Stimulated activated CD4-positive, alpha-beta T cell treated with anti-CD3 and anti-CD28 coated beads, Interleukin-2, amount 100 ng/mL, for 24 hours (primary cell): ENCODE results near the gene PSTPIP1.
A peak's percentile ranks its signal among the peaks of the same experiment; 100 is the strongest.

Experiments used
- DNase-seq, 2 donors: peaks; one replicate each; pipeline ENCODE4 v3.0.0-alpha.2; 2020

Gene PSTPIP1

DNA sequence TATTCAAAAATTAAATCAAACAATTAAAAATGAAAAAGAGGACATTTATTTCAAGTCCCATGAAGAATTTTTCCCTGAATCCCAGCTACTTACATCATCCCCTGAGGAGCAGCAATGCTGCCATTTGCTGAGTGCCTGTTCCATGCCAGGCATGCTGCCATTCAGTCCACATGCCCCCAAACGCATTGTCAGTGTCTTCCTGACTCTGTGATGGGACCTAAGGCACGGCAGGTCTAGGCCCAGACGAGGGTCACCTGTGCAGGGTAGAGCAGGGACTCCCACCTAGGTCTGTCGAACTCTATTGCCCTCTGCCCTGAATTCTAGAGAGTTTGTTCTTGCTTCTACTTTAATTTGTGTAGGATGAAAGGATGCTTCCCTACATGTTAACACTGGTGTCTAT is 7.0 kb downstream of the PSTPIP1 start:
- DNase-seq: no peak

DNA sequence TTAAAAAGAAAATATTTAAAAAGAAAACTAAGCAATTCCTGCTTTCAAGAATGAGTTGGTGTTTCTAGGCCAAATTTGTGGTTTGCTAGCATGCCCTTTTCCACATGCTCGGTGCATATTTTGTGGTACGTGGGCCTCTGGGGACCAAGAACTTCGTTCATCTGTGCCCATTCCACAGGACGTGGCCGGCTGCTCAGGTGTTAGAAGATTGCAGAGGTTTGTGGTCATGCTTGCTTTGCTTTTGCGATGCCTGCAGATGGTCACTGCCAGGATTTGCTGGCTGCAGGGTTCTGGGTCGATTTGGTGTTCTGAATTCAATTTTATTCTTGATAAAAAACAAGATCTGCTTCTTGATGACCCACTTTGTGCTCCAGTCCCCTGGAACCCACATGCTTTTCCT is 7.5 kb downstream of the PSTPIP1 start:
- no peak for DNase-seq

DNA sequence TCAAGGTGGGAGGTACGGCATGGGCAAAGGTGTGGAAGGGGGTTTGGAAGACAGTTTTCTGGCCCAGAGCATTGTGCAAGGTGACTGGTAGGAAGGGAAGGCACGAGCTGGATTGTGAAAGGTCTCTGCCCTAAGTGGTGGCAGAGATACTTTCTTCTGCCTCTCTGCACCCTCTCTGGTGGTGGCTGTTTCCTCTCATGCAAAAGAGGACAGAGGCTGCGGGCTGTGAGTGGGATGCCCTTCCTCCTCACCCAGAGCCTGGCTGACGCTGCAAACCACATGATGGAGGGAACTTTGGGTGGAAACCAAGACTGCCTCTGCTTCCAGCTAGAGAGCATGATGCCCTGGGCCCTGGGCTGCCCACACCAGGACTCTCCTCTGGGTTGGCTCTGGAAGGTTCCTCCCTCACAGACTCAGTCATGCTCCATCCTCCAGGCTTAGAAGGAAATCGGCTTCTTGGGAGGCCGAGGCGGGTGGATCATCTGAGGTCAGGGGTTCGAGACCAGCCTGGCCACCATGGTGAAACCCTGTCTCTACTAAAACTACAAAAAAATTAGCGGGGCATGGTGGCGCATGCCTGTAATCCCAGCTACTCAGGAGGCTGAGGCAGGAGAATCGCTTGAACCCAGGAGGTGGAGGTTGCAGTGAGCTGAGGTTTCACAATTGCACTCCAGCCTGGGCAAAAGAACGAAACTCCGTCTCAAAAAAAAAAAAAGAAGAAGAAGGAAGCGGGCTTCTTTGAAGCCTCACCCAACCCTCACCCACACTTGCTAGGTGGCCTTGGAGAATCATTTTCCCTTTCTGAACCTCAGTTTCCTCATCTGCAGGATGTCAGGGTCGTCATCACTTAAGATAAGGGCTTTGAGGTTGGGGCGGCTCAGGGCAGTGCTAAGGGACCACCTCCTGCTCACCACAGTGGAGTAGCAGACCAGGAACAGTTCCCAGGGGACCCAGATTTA is 8.3 kb downstream of the PSTPIP1 start:
- DNase-seq: peak; percentile 75 to 79

DNA sequence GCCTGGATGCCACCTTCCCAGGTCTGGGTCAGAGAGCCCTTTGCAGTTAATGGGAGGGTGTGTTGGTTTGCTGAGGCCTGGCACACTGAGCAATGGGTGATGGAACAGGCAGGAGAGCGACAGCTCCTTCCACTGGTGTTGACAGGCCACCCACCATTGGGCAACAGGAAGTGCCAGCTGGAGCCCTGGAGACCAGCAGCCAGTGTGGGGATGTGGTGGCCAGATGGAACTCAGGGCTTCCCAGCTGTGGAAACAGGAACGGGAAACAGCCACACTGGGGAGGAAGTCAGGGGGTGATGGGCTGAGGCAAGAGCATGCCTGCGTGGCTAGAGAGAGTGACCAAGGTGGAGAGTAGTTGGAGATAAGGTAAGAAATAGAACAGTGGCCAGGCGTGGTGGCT is 9.3 kb downstream of the PSTPIP1 start:
- no peak for DNase-seq

DNA sequence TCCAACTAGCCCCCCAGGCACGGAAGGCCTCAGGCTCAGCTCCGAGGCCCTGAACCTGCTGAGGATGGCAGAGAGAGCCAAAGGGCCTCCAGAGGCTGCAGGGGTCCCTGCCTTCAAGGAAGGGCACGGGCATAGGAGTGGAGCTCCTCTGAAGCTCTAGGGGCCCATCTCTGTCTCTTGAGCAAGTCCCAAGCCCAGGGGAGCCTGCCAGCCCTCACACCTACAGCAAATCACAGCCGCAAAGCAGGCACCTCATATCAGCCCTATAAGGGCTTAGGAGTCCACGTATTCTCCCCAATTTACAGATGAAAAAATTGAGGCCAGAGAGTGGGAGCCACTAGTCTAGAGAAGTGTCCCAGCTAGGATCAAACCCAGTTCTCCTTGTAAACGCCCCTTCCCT is 14.2 kb downstream of the PSTPIP1 start:
- DNase-seq: no peak

DNA sequence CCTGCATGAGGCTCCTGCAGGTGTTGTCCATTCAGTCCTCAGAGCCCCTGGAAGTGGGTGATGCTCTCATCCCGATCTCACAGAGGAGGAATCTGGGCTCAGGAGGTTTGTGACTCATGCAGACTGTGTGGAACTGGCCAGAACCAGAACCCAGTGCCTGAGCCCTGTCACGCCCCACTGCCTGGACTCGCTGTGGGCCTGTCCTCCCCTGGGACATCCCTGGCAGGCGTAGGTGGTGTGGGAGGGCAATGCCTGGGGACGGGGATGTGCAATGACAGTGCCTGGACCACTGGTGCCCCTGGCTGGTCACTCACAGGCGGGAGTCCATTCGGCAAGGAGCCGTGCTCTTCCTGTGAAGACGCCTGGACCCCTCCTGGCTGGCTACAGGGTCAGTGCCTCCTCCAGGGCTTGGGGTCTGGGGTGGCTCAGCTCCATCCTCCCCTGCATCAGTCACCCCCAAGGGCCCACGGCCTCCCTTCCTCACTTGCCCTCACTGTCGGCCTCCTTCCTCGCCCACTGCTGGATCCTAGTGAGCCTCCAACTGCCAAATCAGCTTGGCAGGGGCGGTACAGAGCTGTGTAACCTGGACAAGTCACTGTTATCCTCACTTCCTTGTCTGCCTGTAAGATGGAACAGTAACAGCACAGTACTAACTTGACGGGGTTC is 14.9 kb downstream of the PSTPIP1 start:
- DNase-seq: no peak

DNA sequence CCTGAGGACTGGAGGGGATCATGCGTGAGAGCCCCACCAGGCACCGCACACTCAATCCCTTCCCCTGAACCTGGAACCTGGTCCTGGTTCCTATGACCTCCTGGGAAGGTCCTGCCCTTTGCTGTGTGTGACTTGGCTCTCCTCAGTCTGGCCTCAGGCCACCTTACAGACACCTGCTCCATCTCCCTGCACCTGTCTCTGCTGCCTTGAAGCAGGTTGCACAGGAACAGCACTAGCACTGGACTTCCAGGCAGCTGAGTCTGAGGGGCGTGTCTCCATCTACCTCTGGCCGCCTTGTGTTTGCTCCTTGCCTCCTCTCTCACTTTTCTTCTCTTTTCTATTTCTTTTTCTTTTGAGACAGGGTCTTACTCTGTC is 15.4 kb downstream of the PSTPIP1 start:
- no peak for DNase-seq

DNA sequence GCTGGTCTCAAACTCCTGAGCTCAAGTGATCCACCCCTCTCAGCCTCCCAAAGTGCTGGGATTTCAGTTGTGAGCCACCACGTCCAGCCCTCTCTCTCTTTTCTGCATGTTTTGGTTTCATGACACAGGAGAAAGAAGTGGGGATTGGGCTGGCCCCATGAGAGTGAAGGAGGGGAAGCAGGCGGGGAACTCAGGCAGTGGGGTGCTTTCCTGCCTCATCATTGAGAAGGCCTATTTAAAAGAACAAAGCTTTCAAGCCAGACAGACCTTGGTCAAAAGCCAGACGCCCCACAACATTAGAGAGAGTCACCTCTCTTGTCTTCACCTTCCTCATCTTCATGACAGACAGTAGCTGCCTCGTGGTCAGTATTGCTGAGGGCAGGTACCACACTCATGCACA is 15.9 kb downstream of the PSTPIP1 start:
- DNase-seq: no peak

DNA sequence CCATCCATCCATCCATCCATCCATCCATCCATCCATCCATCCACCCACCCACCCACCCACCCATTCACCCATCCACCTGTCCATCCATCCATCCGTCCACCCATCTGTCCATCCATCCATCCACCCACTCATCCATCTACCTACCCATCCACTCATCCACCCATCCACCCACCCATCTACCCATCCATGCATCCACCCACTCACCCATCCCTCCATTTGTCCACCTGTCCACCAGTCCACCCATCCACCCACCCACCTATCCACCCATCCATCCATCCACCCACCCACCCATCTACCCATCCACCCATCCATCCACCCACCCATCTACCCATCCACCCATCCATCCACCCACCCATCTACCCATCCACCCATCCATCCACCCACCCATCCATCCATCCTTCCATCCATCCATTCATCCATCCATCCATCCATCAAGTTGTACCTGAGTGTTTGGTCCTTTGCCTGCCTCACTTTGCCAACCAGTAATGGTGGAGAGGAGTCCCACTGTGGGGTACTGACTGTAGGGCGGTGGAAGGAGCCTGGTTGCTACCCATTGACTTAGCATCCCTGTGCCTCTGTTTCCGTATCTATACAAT is 17.3 kb downstream of the PSTPIP1 start:
- DNase-seq: no peak

DNA sequence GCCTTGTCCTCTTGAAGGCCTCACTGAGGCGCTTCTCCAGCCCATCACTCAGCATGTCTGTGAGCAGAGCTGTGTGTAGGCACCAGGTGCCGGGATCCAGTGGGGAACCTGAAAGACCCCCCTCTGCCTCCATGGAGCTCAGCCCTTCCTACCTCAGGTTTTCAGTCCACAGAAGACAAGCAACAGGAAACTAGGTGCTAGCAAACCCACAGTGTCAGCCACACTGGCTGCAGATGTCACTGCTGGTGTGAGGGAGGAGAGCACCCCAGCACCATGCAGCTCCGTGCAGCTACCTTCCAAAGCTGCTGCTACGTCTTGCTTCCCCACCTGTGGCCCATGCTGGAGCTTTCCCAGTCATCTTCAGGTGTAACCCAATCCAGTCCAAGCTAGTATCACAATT is 17.9 kb downstream of the PSTPIP1 start:
- no peak for DNase-seq

DNA sequence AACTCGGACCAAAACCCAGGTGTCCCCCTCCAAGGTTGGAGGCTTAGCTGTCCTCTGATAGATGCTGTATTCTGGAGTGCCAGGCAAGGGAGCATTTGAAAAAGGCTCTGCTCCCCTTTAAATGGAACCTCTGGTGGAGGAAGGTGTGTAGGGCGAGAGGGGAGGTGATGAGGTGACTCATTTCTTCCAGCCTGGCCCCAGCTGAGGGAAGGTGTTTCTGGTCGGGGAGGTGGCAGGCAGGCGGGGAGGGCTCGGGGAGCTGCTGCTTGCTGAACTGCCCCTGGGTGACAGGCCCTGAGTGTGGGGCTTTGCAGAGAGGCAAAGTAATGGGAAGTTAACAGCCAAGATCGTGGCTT is 18.8 kb downstream of the PSTPIP1 start:
- DNase-seq: peak; percentile 83 to 84

DNA sequence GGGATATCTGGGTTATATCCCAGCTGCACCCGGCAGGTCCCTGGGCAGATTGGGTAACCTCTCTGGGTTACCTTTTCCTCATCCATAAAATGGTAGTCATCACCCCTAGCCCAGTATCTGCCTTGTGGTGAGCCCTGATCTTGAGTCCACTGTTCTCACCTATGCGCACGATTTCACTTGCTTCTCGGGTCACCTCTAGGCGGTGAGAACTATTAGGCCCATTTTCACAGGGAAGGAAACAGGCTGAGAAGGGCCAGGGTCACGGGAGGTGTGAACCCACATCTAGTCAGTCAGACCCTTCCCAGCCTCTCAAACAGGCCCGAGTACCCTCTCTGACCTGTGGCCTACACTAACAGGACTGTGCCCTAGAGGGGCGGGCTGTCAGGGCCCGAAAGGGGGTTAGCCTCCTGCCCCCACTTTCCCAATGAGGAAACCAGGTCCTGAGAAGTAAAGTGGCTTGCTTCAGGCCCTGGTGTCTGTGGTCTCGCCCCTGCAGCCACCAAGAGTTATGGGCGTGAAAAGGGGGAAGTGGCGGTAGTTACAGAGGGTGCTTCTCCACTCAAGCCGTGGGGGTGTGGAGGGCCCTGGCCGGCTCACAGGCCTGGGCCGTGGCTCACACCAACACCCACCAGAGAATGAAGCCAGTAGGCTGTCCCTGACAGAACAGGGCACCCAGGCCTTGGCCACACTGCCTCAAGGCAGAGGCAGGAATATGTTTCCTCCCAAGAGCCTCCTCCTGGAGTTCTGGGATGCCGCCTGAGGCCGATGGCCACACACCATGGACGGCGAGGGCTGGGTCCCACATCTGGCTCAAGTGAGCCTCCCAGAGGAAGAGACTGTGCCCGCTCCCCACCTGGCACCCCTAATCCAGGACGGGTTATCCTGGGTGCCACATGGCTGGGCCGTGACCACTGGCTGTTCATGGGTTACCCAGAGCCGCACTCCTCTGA is 19.5 kb downstream of the PSTPIP1 start:
- peak in 1 of 2 donors; percentile 37 for DNase-seq

DNA sequence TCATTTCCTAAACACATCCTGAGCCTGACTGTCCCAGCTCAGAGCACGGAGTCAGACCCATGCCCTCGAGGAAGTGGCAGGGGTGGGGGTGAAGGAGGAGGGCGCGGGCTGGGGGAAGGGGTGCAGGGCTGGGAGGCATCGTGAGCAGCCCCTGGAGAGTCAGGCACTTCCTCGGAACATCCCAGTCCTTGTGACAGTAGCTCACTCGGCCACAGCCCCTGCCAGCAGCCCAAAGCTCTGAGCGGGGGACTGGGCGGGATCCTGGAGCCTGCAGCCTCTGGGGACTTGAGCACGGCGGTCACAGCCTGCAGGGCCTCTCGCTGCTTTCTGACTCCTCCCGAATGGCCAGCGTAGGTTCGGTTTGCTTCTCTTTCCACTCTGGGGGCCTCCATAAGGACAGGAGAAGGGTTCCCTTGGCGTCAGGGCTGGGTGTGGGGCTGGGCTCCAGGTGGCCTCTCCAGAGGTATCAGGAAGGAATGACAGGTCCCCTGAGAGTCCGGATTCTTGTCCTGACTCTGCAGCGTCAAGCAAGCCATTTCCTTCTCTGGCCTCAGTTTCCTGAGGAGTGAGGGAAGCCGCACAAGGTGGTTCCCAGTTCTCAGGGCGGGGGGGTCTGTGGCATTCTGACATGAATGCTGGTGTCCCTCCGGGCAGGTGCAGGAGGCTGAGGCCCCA is 20.9 kb downstream of the PSTPIP1 start:
- no peak for DNase-seq

DNA sequence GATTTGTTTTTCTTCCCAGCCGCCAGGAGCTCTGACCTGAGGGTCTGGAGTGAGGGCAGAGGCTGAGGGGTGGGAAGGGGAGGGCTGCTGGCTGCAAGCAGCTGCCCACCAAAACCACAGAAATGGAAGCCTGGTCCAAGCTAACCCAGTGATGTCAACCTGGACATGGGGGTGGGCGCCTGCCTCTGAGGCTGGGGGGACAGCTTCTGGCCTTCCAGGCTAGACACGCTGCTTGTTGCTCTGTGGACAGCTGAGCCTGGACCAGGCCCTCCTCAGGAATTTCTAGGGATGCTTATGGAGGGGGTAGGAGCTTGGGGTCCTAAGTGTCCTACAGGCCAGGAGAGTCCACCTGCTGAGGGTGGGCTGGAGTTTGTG is 21.4 kb downstream of the PSTPIP1 start:
- no peak for DNase-seq

DNA sequence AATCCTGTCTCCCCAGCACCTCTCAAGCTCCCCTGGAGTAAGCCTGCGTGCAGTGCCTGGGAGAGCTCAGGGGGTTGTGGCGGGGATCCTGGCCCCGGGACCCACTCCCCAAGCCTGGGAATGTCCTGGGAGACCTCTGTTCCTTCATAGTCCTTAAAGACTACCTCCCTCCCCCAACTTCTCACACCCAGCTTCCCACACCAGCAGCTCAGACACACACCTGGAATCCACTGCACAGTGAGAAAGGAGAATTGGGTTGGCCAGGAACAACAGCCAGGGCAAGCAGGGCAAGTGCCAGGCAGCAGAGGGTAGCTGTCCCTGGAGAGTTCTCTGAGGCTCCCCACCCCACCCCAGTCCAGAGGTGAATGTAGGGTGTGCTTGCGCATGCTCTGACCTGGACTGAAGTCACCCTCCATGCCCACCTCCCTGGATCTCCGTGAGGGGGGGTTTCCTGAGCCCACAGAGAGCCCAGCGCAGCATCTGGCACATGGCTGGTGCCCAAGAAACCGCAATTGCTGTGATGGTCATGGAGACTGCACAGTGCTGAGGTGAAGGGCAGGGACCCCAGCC is 22.2 kb downstream of the PSTPIP1 start:
- DNase-seq: no peak

DNA sequence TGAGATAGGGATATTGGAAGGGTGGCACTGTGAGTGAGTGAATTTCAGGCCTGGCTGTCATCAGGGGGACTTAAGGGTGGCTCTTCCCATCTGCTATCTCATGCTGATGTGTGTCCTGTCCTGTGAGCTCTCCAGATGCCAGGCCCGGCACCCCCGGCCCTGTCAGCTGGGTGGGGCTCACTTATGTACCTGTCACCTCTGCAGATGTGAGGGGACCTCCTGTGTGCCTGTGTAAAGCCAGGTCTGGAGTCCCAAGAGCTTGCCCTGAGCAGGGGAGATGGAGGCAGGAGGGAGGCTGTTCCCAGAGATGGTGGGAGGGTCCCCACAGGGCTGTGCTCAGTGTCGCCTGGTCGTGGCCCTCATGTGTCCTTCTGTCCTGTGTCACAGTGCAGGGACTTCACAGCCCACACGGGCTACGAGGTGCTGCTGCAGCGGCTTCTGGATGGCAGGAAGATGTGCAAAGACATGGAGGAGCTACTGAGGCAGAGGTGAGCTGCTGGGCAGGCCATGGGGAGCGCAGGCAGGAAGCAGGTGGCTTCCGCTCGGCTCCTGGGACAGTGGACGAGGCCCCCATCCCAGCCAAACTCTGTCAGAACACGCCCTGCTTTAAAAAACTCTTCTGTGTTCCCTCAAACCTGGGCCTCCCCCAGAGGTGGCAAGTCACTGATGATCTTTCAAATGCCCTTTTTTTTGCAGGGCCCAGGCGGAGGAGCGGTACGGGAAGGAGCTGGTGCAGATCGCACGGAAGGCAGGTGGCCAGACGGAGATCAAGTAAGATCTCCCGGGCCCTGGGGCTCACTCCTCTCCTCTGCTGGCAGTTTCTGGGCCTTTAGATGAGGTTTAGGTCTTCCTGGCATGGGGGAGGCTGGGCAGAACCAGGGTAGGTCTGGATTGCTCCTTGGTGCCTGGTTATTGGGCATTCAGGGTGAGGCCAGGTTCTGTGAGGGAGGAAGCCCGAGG is 23.1 kb downstream of the PSTPIP1 start:
- DNase-seq: no peak

DNA sequence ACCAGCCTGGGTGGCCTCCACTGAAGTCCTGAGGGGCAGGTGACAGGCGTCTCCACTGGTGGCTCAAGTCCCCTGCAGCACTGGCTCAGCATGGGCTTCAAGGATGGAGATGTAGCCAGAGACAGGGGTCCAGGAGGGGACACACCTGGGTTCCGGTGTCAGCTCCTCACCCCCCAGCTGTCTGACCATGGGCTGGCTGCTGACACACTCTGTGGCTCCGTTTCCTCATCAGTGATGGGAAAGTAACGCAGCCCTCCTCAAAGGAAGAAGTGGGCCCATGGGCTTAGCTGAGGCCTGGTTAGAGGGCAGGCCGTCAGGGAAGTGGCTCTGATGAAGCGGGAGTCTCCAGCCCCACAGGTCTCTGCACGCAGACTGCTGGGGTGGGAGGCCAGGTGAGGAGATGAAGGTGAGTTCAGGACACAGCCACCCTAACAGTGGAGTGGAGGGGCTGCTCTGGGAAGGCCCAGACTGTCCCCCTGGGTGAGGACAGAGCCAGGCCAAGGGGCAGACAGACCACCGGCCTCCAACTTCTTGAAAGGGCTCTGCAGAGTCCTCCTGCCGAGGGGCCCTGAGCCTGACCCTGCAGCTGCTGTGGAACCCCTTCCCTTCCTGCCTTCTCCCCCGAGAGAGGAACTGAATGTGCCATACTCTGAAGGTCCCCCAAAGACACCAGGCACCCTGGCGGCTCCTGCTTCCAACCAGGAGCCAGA is 24.0 kb downstream of the PSTPIP1 start:
- DNase-seq: no peak

DNA sequence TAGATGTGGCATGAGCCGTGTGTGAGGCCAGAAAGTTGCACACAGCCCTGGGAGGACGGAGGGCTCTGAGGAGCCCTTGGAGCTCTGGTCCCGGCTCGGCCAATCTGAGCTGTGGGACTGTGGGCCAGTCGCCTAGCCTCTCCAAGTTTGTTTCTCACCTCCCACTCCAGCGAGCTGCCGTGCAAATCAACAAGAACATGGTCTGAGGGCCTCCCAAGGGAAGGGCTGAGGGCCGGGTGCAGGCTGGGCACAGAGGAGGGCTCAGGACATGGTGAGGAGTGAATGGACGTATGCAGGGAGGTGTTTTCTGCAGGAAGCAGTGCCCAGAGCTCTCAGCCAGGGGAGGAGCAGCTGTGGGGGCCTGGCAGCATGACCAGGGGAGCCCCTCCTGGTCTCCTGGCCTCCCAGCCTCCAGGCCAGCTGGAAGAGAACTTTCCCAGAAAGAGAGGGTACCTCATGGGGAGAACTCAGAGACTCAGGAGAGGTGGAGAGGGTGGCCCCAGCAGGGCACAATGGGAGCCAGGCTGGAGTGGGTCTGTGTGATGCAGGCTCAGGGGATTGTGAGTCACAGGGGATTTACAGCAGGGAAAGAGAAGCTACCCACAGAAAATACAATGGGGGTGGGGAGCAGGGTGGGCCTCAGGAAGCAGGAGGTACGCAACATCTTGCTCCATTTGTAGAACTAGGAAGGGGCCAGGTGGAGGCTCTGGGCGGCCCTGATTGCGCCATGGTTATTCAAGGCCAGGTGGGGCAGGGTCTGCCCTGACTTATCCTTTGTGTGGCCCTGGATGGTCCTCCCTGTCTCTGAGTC is 24.8 kb downstream of the PSTPIP1 start:
- peak; percentile 57 to 59 for DNase-seq
